ENCODE results near the gene RPS5. TPM values are rescaled to one million over a fixed set of nuclear protein-coding genes. Genes with fewer than 3 reads are reported as not detected.

The RPS5 gene
- total and polyA plus RNA-seq, 10 donors, result 712 to 2,466 (median 1,177) TPM

DNA sequence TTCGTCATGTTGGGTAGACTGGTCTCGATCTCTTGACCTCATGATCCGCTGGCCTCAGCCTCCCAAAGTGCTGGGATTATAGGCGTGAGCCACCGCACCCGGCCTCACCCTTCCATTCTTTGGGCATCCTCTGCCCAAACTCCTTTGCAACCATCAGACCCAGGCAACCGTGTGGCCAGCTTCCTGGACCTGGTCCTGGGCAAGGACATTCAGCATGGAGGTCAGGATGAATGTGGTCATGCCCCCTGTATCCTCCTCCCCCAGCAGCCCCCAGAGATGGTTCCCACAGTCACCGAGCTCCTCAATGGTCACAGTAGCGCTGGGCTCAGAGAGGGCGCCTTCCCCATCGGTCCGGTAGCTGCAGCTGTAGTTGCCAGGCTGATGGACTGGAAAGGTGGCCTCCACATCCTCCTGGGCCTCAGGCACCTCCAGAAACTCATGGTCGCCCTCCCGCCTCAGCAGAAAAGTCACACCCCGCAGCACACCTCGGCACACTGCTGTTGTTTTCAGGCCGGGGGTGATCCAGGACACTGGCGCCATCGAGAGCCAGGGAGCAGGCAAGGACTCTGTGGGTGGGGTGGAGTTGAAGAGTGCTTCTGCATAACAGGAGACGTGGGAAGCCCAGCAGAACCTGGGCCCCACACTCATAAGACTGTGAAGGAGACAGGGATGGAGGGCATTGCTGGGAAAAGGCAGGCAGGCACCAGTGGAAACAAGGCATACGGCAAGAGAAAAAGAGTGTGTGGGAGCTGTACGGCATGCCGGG is 34.9 kb upstream of the RPS5 start:
- H3K27ac ChIP-seq, result no peak overlapping the region
- peaks cover 0 to 58% (median 9%) of the 10 kb centered on the region in 7 donors for H3K27me3 ChIP-seq (replicated peaks in 1 of 7)
- H3K4me1 ChIP-seq, result peaks cover 13 to 58% (median 40%) of the 10 kb centered on the region in 6 donors
- H3K9me3 ChIP-seq, result no peaks in the 10 kb centered on the region
- peaks cover 0 to 24% (median 3%) of the 10 kb centered on the region in 6 donors for H3K36me3 ChIP-seq
- H3K4me3 ChIP-seq, result no peak overlapping the region
- intact Hi-C loops (cut with DNase I; ENCODE audit: low total_unique reads), result no loop called here
- TF ChIP-seq POLR2A (IDR thresholded peaks at IDR 0.05), result no peak
- TF ChIP-seq, protein P1, sequence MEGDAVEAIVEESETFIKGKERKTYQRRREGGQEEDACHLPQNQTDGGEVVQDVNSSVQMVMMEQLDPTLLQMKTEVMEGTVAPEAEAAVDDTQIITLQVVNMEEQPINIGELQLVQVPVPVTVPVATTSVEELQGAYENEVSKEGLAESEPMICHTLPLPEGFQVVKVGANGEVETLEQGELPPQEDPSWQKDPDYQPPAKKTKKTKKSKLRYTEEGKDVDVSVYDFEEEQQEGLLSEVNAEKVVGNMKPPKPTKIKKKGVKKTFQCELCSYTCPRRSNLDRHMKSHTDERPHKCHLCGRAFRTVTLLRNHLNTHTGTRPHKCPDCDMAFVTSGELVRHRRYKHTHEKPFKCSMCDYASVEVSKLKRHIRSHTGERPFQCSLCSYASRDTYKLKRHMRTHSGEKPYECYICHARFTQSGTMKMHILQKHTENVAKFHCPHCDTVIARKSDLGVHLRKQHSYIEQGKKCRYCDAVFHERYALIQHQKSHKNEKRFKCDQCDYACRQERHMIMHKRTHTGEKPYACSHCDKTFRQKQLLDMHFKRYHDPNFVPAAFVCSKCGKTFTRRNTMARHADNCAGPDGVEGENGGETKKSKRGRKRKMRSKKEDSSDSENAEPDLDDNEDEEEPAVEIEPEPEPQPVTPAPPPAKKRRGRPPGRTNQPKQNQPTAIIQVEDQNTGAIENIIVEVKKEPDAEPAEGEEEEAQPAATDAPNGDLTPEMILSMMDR (IDR thresholded peaks at IDR 0.05 in 8 of 11, conservative IDR thresholded peaks at IDR 0.05 in 3 of 11), result no peak
- TF ChIP-seq POLR2AphosphoS5 (IDR thresholded peaks at IDR 0.05), result no peak
- WGBS, 5 donors, result 86 to 93% (median 89%) methylated on average over 16 to 23 of the region's 23 CpGs
- DNase-seq, result no peak

DNA sequence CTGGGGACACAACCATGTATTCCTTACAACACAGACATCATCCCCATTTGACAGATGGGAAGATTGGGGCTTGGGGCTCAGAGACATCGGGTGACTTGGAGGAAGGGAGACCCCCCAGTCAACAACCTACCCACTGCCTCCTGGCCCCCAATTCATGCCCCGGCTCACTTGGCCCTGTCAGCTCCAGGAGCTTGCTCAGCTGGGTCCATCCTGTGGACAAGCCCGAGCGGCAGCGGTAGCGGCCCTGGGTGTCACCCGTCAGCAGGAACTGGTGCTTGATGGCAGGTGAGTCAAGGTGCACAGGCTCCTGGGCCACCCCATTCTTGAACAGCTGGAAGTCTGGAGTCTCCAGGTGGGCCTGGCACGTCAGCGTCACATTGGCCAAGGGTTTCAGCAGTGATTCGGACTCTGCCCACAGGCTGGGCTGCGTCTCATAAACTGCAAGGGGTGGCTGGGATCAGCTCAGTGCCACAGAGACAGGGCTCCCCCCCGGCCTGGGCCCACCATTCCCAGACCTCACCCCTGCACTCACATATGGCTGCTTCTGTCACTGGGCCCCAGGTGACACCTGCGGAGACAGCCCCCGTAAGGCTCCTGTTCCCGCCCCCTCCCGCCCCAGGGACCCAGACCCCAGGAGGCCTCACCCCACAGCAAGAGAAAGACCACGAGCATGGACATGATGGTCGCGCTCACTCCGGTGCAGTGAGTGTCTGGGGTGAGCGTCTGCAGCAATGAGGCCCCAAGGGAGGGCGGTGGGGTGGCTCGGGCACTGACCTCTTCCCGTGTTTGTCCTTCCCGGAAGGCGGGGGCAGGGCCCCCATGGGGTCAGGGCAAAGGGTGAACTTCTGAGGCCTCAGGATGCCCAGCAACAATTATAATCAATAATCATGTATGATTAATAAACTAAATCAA is 34.1 kb upstream of the RPS5 start, which contains the start of gene A1BG:
A1BG (minus strand) TSS at position 733 of the 912 bp plus-strand sequence; CDS start at position 678, 55 bp downstream.
- no peak for DNase-seq
- TF ChIP-seq POLR2A (IDR thresholded peaks at IDR 0.05) (no peak), POLR2AphosphoS5 (IDR thresholded peaks at IDR 0.05) (no peak)
- TF ChIP-seq, protein P1 (IDR thresholded peaks at IDR 0.05 in 8 of 11, conservative IDR thresholded peaks at IDR 0.05 in 3 of 11), result no peak
- Histone ChIP-seq H3K36me3 (peaks cover 0 to 24% (median 3%) of the 10 kb centered on the region in 6 donors), H3K9me3 (no peaks in the 10 kb centered on the region), H3K27me3 (replicated peaks in 1 of 7) (peaks cover 0 to 56% (median 12%) of the 10 kb centered on the region in 7 donors), H3K4me3 (no peak within 1 kb of the TSS), H3K27ac (no peak within 1 kb of the TSS), H3K4me1 (peaks cover 18 to 60% (median 45%) of the 10 kb centered on the region in 6 donors)
- WGBS, 5 donors, result 86 to 90% (median 88%) methylated on average over 20 to 26 of the region's 26 CpGs
- intact Hi-C loops (cut with DNase I; ENCODE audit: low total_unique reads), result no loop called here

DNA sequence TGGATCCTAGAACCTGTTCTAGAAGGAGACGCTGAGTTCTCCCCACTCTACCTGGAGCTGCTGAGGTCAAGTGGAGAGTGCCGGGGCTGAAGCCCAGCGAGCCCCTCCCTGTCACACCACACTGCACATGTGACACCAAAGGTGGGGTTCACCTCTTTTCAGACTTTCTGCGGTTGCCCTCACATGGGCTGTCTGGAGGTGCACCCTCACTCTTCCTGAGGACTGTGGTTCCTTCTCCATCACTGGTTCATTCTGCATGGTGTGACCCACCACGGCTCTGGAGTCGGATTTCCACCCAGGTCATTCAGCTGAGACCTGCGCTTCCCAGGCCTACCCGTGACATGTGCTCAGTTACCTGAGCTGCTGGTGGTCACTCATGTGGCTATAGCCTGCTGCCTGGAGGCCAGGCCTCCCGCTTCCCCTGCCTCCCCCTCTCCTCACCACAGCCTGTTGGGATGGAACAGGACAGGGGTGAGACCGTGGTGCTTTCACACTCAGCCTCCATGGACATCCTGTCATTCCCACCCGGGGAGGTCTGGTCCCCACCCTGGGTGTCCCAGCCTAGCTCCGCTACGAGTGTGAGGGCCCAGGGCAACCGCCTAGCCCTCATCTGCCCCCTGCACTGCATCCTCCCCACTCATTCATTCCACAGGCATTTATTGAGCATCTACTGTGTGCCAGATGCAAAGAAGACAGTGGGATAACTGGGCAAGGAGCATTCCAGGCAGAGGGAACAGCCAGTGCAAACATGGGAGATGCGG is 33.2 kb upstream of the RPS5 start:
- Histone ChIP-seq H3K27me3 (replicated peaks in 1 of 7) (peaks cover 0 to 53% (median 12%) of the 10 kb centered on the region in 7 donors), H3K27ac (no peak overlapping the region), H3K4me3 (no peak overlapping the region), H3K4me1 (peaks cover 18 to 56% (median 37%) of the 10 kb centered on the region in 6 donors), H3K36me3 (peaks cover 0 to 24% (median 3%) of the 10 kb centered on the region in 6 donors), H3K9me3 (no peaks in the 10 kb centered on the region)
- DNase-seq, result no peak
- TF ChIP-seq, protein P1 (IDR thresholded peaks at IDR 0.05 in 8 of 11, conservative IDR thresholded peaks at IDR 0.05 in 3 of 11), result no peak
- TF ChIP-seq POLR2A (IDR thresholded peaks at IDR 0.05) (no peak), POLR2AphosphoS5 (IDR thresholded peaks at IDR 0.05) (peak in 1 of 3 donors; percentile 27)
- 86 to 91% (median 89%) methylated on average over 13 to 15 of the region's 15 CpGs for WGBS, 5 donors
- intact Hi-C loops (cut with DNase I; ENCODE audit: low total_unique reads), result no loop called here

Measured in spleen (tissue), 11 donors.